Stimulated activated CD8-positive, alpha-beta memory T cell treated with anti-CD3 and anti-CD28 coated beads, Interleukin-7, amount 100 ng/mL, for 4 hours (primary cell): ENCODE results near the gene TCP11.

Source experiments
- DNase-seq, 2 donors: peaks; one replicate each; pipeline ENCODE4 v3.0.0-alpha.2; 2020; ENCODE audit warnings: low read depth in 2 of 2

TCP11 gene

DNA sequence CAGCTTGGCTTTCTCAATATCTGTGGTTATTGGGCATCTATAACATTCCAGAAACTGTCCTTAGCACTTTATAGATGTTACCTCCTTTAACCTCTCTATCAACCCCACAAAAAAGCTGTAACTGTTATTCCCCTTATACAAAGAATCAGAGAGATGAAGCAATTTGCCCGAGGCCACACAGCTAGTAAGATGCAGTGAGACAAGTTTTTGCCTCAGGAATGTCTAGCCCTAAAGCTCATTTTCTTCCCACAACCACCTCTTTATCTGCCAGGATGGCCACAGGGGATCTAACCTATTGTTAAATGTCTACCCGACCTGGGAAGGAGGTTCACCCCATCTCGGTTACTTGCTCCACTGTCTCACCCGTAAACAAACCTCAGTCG, 31.9 kb upstream of the TCP11 start:
- no peak for DNase-seq

DNA sequence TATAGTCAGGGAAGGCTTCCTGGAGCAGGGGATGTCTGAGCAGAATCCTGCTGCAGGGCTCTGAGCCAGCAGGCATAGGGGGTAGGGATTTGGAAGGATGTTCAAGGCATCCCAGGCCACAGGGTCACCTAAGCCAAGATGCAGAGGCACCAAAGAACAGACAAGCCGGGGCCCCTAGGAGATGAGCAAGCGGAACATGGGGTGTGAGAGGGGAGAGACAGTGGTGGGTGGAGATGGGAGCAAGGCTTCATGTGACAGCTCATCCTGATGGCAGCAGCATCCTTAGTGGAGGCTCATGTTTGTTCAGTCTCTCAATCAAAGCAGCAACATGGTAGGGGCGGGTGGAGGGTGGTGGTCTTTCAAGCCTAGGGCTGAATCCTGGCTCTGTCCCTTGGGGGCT, 29.8 kb upstream of the TCP11 start:
- no peak for DNase-seq

GRCh38 chr6:35170166-35170565, 29.0 kb upstream of the TCP11 start:
- no peak for DNase-seq

DNA sequence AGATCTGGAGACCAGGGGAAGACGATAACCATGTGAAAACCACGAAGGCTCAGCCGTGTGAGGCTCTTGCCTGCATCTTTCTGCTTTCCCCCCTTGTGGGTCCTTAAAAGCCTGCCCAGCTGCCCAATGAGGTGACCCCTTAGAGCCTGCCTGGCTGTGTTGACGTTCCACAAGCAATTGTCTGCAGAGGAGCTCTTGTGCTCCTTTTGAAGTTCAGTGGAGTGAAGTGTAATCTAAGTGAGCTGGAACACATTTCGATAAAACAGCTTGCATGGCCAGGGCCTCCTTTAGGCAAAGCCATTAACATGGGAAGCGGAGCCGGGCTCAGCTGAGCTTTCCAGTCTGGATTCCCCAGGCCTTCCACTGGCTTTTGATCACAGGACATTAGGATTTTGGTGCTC, 27.3 kb upstream of the TCP11 start:
- no peak for DNase-seq

GRCh38 chr6:35167505-35167904, 26.4 kb upstream of the TCP11 start:
- no peak for DNase-seq

- DNase-seq: no peak
Measured at GRCh38 chr6:35166520-35166919, 25.4 kb upstream of the TCP11 start.

- DNase-seq: no peak
Measured at GRCh38 chr6:35166116-35166515, 25.0 kb upstream of the TCP11 start.

DNA sequence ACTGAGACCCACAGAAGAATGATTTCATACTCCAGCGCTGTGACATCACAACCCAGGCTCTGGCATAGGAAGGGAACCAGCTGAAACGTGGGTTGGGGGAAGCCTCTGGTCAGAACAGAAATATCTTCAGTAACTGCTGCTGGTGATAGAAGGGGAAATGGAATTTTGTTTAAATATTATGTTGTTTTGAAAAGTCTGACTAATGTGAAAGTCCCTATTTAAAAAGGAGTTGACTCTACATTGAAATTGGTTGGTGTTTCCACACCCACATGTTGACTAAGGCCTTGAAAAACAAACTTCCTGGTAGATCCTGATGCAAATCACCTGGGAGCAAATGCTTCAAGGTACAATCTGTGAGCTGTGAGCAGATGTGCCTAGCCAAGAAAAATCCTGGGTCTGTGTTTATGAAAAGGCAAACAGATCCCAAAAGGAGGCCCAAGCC, 24.5 kb upstream of the TCP11 start:
- no peak for DNase-seq

- DNase-seq: no peak
Measured at GRCh38 chr6:35164868-35165267, 23.7 kb upstream of the TCP11 start.

GRCh38 chr6:35164277-35164676, 23.1 kb upstream of the TCP11 start:
- no peak for DNase-seq

GRCh38 chr6:35163836-35164235, 22.7 kb upstream of the TCP11 start:
- DNase-seq: no peak

- no peak for DNase-seq
Measured at GRCh38 chr6:35161776-35162607, 20.9 kb upstream of the TCP11 start.

DNA sequence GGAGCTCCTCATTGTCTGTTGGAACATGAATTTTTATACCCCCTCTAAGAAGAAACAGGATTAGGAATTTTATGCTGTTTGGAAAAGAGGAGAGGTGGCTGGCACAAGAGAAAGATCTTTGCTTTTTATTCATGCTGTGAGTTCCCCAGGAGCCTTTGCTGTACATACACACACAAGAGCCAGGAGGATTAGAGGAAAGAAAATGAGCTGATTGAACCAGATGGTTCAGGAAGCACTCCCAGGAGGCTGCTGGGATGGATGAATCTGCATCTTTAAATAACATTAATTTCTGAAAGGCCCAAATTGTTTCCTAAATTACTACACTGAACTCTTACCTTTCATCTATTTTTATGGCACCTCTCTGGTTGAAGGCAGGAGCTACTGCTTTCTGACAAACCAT, 20.1 kb upstream of the TCP11 start:
- no peak for DNase-seq

GRCh38 chr6:35160642-35161041, 19.5 kb upstream of the TCP11 start:
- DNase-seq: no peak

- no peak for DNase-seq
Measured at GRCh38 chr6:35158520-35158919, 17.4 kb upstream of the TCP11 start.

DNA sequence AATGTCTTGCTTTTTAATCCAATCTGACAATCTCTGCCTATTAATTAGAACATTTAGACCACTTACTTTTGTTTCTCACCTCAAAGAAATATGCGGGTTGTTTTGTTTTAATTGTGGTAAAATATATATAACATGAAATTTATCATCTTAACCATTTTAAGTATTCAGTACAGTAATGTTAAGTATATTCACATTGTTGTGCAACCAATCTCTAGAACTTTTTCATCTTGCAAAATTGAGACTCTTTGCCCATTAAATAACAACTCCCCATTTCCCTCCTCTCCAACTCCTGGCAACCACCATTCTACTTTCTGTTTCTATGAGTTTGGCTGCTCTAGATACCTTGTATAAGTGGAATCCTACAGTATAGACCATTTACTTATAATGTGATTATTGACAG, 13.8 kb upstream of the TCP11 start:
- no peak for DNase-seq

GRCh38 chr6:35154262-35154661, 13.1 kb upstream of the TCP11 start:
- DNase-seq: no peak

DNA sequence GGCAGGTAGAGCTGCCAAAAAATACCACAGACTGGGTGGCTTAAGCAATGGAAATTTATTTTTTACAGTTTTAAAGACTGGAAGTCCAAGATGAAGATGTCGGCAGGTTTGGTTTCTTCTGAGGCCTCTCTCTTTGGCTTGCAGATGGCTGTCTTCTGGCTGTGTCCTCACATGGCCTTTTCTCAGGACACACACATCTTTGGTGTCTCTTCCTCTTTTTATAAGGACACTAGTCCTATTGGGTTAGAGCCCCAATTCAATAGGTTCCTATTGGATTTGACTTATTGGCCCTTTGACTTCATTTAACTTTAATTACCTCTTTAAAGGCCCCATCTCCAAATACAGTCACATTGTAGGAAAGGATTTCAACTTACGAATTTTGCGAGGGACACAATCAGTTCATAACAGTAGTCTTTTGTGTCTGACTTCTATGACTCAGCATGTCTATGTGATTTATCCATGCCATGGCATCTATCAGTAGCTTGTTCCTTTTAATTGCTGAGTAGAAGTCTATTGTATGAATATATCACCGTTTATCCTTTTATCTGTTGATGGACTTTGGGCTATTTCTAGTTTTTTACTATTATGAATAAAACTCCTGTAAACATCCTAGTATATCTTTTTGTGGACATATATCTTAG, 11.0 kb upstream of the TCP11 start:
- no peak for DNase-seq

- no peak for DNase-seq
Measured at GRCh38 chr6:35151466-35151865, 10.3 kb upstream of the TCP11 start.

DNA sequence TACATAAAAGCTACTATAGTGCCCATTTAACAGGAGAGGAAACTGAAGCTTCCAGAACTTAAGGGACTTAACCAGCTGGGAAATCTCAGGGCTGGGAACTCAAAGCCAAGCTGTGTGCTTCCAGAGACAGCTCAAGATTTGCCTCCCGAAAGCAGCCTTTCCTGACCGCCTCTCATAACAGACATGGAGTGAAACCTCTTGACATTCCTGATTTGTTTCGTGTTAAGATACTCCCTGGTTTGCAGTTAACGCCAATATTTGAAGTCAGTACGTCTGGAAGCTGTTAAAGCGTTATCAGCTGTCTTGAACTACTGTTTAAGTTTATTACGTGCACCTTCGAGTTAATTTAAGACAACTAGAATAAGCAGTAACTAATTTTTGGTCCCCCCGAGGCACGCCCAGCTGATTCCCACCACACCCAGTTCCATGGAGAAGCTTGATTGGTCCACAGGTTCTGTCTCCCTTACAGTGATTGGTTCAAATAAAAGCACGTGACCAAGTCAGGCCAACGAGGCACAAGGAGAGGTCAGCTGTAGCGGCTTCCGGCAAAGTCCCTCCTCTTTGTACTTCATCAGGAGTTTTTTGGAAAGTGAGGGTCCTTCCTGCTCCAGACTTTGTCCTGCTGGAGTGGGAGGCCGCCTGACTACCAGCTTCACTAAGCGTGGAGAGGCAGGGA, 8.9 kb upstream of the TCP11 start:
- no peak for DNase-seq

DNA sequence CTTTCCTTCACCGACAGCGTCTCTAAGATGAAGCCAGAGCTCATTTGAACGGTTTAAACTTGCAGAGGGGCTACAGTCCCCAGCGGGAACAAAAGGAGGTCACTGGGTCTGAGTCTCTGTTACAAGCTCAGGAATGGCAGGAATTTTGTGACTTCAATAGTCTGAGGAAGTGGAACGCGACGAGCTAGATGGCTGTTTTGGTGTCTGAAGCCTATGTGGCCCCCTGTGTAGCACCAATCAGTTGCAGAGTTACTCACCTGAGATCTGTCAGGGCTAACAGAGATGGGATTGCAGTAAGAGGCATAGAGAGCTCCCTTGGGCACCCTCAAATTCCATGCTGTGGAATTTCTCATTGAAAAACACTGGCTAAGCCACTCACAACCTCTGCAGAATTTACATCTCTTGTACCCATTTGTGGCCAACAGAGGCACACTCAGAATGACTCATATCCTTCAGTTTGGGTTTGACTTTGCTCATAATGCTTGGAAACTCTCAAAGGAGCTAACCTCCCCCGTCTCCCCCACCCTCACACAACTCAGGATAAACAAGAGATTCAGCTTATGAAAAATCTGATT, 7.1 kb upstream of the TCP11 start:
- no peak for DNase-seq

GRCh38 chr6:35147486-35147885, 6.3 kb upstream of the TCP11 start:
- DNase-seq: no peak

GRCh38 chr6:35147026-35147425, 5.9 kb upstream of the TCP11 start:
- no peak for DNase-seq
